HEK293 (cell line): ENCODE results near the gene SMPDL3A.

Experiments used
- ATF2 ChIP-seq: fragments of 450-650 bp; formaldehyde crosslinking; IDR thresholded peaks from 2 replicates; pipeline ENCODE4 v1.5.1; 2016; ENCODE audit warnings: missing biosample characterization, missing genetic modification characterization, low read depth
- GLIS1 ChIP-seq: fragments of 450-650 bp; formaldehyde crosslinking; IDR thresholded peaks from 2 replicates; pipeline ENCODE4 v1.5.1; 2016; ENCODE audit warnings: missing biosample characterization, missing genetic modification characterization
- OVOL3 ChIP-seq: fragments of 450-650 bp; formaldehyde crosslinking; IDR thresholded peaks from 2 replicates; pipeline ENCODE4 v1.5.1; 2016; ENCODE audit warnings: missing biosample characterization, missing genetic modification characterization
- ZNF274 ChIP-seq, 2 experiments: fragments of 200-500 bp in 1 of 2; fragments of 450-650 bp in 1 of 2; sonication (Bioruptor generic) in 1 of 2; formaldehyde crosslinking in 1 of 2; IDR thresholded peaks; 2 replicates each; pipeline versions ENCODE4 v1.5.1 to v1.6.1; 2014 to 2016; ENCODE audit warnings: borderline replicate concordance in 1 of 2, inconsistent platforms in 1 of 2, low read length in 1 of 2, missing biosample characterization in 1 of 2, missing genetic modification characterization in 1 of 2
- ZNF350 ChIP-seq: fragments of 450-650 bp; formaldehyde crosslinking; IDR thresholded peaks from 2 replicates; pipeline ENCODE4 v1.5.0; 2017; ENCODE audit warnings: missing biosample characterization, mild to moderate bottlenecking, missing genetic modification characterization

DNA sequence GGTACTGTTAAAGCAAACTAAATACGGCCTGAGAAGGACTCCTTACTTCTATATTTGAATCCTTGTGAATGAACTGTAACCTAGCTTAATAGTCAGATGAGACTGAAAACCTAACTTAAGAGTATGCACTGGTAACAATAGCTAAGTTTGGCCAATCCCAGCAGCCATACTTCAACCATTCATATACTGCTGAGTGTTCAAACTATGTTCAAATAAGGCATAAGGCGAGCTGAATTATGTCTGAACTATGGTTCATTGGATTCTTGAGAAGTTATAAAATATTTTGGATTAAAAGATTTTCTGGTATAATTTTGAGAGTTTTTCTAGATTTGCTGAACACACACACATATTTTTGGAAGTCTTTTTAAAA, 2.2 kb downstream of the SMPDL3A start:
- TF ChIP-seq ZNF274 (IDR thresholded peaks at IDR 0.05; ENCODE audit: low read length) (no peak), ZNF274 (tag by site-specific recombination; IDR thresholded peaks at IDR 0.05; ENCODE audit: borderline replicate concordance) (no peak), GLIS1 (tag by site-specific recombination) (no peak), ZNF350 (tag by site-specific recombination) (no peak), ATF2 (tag by site-specific recombination) (no peak), OVOL3 (no peak)
